SKM-1 (cell line): ENCODE results near the gene JMJD7.

Experiments
- DNase-seq: peaks from one replicate; lab custom pipeline; 2025; ENCODE audit not compliant: unreplicated experiment; lab: John Stamatoyannopoulos, UW

JMJD7 gene

DNA sequence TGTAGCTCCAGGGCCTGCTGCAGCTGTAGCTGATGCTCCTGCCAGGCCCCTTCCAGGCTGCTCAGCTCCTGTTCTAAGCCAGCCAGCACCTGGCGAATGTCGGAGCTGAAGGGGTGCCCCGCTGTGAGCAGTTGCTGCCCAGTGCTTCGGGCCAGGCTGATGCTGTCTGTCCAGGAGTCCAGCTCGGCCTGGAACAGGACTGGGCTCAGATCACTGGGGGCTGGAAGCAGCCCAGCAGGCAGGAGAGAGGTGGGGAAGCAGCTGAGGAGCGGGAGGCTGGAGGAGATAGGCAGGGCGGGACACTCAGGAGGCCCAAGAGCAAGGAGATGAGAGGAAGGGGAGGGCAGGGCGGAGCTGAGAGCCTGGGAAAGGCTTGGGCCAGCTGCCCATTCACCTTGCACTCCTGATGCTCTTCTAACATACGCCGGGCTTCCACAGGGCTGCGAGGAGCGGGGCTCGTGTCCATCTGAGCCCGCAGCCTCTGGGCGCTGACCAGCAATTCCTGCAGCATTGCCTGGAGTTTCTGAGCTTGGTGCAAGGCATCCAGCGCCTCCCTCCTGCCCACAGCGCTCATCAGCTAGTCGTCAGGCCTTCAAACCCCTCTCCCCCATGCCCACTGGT is 34.0 kb downstream of the JMJD7 start:
- no peak for DNase-seq

- DNase-seq, result no peak
Measured at GRCh38 chr15:41862515-41863116, 34.7 kb downstream of the JMJD7 start.

DNA sequence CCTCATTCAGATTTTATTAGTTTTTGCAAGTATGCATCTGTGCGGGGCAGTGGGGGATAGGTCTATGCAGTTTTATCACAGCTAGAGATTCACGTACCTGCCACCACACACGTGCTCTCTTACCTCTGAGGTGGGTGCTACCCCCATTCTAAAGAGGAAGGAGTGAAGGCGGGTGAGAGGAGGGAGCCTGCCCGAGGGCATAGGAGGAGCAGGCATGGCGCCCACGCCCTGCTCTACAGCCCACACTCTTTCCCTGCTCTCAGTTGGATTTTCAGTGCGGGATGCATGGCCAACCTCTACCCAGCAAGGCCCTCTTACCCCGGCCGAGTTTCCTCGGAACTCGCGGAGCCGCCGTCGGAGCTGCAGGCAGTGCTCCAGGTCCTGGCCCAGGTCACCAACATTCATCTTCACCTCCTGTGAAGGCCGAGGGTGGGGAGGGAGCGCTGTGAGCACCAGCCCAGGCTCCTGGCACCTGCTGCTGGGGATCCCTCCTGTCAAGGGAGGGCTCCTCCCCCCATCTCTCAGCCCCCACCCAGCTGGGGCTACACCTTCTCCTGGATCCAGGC is 37.7 kb downstream of the JMJD7 start:
- no peak for DNase-seq

- no peak for DNase-seq
Measured at GRCh38 chr15:41866263-41866703, 38.4 kb downstream of the JMJD7 start.

DNA sequence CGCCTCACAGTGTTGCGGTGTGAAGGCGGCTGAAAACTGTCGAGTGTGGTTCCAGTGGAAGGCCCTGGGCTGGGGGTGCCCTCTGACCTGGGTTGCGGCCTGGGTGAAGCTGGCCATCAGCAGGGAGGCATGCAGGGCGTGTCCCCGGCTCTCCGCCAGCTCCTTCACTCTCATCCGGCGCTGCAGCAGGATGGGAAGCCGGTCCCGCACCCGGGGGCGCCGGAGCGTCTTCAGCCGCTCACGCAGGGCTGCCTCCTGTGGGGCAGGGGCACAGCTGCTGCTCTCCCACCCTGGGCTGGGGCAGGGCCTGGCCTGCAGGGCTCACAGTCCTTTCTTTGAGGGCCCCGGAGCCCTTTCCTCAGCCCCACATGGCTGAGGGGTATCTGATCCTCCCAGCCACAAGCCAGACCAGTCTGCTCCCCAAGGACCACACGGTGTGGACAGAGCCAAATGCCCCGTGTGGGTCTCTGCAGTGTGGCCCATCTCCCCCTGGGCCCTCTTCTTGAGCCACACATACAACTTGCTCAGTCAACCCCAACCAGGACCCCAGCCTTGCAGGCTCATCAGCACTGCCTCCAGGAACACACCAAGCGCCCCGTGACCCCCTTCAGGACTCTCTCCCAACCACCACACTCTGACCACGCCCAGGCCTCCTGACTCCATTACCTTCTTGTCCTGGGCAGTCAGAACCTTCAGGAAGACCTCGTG is 39.1 kb downstream of the JMJD7 start:
- no peak for DNase-seq

GRCh38 chr15:41868321-41868720 is 40.4 kb downstream of the JMJD7 start:
- DNase-seq, result no peak

DNA sequence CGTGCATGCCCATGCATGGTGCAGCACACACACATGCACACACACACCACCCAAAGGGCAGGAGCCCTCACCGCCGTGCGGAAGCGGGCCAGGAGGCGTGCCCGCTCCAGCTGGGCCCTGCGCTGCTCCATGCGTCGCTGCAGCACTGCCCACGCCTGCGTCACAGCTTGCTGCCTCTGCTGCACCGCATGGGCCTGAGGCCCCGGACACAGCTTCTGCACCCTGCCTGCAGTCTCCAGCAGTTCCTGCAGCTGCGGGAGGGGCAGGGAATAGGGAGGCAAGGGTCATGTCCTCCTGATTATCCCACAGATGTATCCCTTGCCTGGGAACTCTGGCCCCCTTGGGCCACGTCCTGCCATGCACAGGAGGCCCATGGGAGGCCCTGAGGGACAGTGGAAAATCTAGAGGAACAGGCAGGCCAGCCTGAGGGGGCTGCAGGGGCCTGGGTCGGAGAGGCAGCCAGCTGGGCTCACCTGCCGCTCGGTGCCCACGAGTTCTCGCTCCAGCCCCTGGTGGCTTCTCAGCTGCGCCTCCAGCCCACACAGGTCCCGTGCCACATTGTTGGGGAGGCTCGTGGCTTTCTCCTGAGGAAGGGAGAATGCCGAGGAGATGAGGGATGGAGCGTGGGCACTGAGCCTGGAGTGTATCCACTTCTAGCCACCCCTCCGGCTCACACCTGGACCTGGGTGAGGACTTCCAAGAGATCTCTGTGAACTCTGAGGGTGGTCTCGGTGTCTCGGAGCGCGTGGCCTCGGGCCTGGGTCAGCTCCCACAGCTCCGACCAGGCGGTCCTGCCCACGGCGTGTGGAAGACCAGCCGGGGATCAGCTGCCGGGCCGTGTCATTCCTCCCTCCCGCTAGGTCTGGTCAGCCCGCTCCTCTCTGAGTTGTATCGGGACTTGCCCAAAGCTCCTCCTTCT is 42.1 kb downstream of the JMJD7 start:
- no peak for DNase-seq

- DNase-seq, result no peak
Measured at GRCh38 chr15:41870689-41871081, 42.8 kb downstream of the JMJD7 start.

DNA sequence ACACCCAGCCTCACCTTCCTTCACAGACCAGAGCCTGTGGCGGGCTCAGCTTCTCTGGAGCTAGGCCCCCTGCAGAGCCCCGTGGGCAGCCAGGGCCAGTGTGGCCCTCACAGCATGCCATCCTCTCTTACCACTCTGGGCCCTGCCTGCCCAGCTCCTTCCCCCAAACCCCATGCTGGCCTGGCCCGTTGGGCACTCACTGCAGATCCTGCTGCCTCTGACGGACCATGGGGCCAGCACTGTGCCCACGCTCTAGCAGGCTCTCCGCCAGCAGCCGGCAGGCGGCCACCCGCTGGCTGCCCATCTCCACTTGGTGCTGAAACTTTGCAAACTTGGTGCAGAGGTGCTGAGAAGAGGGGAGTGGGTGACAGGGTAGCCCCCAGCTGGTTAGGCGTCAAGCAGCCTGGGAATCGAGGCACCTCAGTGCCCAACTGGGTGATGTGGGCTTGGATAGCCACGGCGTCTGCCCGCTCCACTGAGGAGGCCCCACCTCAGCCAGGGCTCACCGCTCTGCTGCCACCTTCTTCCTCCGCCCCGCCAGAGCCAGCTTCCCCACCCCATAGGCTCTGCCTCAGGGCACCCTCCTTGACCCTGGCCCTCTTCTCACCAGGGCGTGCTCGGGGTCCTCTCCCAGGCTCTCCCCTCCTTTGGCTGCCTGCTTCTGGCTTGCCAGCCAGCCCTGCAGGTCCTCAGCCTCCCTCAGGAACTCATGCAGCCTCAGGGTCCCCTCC is 43.4 kb downstream of the JMJD7 start:
- DNase-seq, result no peak

DNA sequence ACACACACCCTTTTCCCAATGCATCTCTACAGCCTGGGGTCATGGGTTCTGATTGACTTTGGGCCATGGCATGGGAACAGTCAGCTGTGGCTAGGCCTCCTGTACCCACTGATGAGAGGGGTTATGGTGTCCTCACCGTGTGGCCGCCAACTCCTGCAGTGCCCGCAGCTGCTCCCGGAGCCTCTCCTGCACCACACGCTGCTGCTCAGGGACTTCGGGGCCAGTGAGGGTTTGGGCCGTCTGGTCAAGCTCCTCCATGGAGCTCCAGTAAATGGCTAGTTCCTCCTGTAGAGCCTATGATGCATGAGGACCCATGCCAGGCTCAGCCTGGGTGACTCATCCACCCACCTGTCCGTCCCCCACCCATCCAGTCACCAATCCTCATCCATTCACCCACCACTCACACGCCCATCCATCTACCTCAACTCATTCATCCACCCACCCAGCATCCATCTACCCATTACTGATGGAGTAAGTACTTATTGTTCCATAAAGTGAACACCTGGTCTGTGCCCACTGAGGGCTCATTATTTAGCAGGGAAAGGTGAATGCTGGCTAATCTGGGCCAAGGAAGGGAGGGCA is 44.4 kb downstream of the JMJD7 start:
- DNase-seq, result no peak

DNA sequence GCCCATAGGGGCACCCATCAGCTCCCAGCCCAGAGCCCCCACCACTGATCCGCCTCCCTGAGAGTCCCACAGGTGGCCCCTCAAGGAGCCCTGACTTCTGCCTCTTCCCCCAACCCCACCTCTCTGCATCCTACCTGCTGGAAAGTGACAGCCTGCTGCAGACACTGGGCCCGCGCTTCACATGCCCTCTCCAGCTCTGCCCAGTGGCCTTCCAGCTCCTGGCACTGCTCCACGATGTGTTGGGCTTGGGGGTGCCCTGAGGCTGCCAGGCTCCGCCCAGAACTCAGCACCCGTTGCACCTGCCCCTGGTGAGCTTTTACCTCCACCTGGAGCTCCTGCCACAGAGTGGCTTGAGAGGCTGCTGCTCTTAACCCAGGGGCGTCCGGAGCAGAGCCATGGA is 45.8 kb downstream of the JMJD7 start:
- no peak for DNase-seq

DNA sequence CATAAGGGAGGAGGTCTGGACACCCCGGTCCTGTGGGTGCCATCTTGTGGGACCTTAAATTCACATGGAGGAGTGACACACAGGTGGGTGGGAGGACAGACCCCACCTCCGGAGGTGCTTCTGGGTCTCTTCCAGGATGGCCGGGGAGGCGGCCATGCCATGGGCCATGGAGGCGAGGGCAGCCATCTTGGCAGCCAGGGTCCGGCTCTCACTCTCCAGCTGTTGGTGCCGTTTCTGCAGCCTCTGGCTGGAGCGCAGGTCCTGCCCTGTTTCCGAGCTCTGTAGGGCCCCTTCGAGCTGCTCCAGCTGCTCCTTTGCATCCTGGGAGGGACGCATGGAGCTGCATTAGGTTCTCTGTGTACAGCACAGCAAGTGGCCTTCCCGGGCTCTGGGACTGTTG is 46.8 kb downstream of the JMJD7 start:
- no peak for DNase-seq

DNA sequence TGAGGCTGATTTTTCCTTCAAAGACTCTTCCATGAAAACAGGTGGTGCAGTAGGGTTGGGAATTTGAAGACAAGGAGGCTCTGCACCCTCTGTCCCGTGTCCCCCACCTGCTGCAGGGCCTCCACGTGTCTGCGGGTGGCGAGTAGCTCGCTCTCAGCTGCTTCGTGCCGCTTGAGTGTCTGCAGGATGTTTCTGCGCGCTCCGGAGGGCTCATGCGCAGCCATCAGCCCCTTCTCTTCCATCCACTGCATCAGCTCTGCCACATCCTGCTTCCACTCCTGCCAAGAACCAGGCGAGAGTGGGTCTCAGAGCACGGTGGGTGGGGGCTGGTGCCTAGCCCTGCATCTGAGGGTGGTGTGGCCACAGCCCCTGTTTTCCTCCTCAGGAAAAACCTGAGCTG is 48.1 kb downstream of the JMJD7 start:
- no peak for DNase-seq

- DNase-seq, result no peak
Measured at GRCh38 chr15:41876689-41877088, 48.8 kb downstream of the JMJD7 start.

DNA sequence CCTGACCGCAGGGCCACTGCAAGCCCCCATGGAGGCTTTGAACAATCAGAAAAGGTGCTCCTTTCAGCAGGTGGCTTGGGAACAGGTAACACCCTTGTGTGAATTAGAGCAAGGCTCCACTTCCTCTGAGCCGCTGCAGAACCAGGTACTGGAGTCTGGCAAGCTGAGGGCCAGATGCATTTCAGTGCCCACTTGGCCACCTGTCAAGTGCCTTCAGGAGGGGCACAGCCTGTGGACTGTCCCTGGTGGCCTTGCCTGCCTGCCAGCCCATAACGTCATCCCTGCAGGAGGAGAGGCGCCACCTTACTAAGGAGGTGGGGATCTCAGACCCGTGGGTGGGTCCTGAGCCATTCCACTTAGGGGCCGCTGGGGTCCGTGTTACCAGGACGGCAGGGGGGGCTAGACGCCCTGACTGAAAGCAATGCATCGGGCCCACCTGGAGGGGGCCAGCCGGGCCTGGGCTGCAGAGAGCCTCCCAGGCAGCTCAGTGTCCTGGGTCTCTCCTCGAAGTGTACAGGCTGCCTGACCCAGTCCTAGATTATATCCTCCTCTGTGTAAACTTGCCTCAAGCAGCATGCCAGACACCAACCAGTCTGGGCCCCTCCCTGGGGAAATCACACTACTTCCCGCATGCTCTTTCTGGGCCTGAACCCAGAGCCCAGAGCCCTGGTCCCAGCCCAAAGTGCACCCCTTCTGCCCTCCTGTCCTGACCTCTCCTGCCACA is 49.9 kb downstream of the JMJD7 start:
- DNase-seq, result no peak

- DNase-seq, result no peak
Measured at GRCh38 chr15:41878355-41878699, 50.4 kb downstream of the JMJD7 start.

GRCh38 chr15:41879321-41879845 is 51.5 kb downstream of the JMJD7 start:
- DNase-seq, result no peak

- DNase-seq, result no peak
Measured at GRCh38 chr15:41880156-41880877, 52.4 kb downstream of the JMJD7 start.

DNA sequence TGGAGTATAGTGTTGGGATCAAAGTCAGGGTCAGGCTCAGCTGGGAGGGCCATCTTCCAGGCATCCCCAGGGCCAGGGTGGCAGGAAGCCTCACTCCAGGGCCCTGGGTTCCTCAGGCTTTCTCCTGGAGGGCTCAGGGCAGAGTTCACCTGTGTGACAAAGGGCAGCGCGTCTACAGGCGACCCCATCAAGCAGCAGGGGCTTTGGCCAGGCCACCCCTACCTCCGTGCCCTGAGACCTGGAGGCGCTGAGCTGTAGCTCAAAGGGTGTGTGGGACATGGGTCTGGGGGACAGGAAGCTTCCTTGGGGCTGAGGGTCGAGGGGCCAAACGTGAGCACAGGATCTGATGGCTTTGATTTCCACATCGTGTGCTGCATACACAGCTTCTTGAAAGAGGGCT is 53.2 kb downstream of the JMJD7 start:
- no peak for DNase-seq
